KMS-11 (cell line): Measurements from ENCODE around the gene ACSM2A.
"Not testable (repeated sequence)": the region's sequence is repeated elsewhere in the genome, so short reads cannot be mapped to it uniquely, and the experiment has no call there.

ENCODE experiments used
- H2AFZ ChIP-seq: fragments of 200-600 bp; sonication (generic); 2 replicates; pipeline ENCODE4 v1.6.1; 2016; ENCODE audit warnings: antibody characterized with exemption, mixed run types, low read depth
- H3K27ac ChIP-seq: fragments of 200-600 bp; sonication (generic); 2 replicates; pipeline ENCODE4 v1.6.1; 2016; ENCODE audit warnings: mild to moderate bottlenecking, mixed run types
- H3K27me3 ChIP-seq: fragments of 200-600 bp; sonication (generic); 2 replicates; pipeline ENCODE4 v1.6.1; 2017; ENCODE audit warnings: mild to moderate bottlenecking, low read depth, mixed run types, moderate library complexity; ENCODE audit not compliant: insufficient read depth
- H3K36me3 ChIP-seq: fragments of 200-600 bp; sonication (generic); 2 replicates; pipeline ENCODE4 v1.6.1; 2017; ENCODE audit warnings: mild to moderate bottlenecking, mixed run types; ENCODE audit not compliant: insufficient read depth
- H3K4me1 ChIP-seq: fragments of 200-600 bp; sonication (generic); 2 replicates; pipeline ENCODE4 v1.6.1; 2016; ENCODE audit warnings: mild to moderate bottlenecking, low read depth, mixed run types; ENCODE audit not compliant: poor library complexity, severe bottlenecking
- H3K4me2 ChIP-seq: fragments of 200-600 bp; sonication (generic); 2 replicates; pipeline ENCODE4 v1.7.0; 2016; ENCODE audit warnings: mild to moderate bottlenecking, mixed run types
- H3K4me3 ChIP-seq: fragments of 200-600 bp; sonication (generic); IDR thresholded peaks from 2 replicates; pipeline ENCODE4 v1.6.1; 2017; ENCODE audit warnings: low read depth, low read length, mixed read lengths; ENCODE audit not compliant: insufficient read depth
- H3K79me2 ChIP-seq: fragments of 200-600 bp; sonication (generic); 2 replicates; pipeline ENCODE4 v1.6.1; 2016; ENCODE audit warnings: low read depth, mixed run types; ENCODE audit not compliant: insufficient read depth
- H3K9ac ChIP-seq: fragments of 200-600 bp; sonication (generic); 2 replicates; pipeline ENCODE4 v1.6.1; 2016; ENCODE audit warnings: mild to moderate bottlenecking, mixed run types
- H4K20me1 ChIP-seq: fragments of 200-600 bp; sonication (generic); 2 replicates; pipeline ENCODE4 v1.6.1; 2016; ENCODE audit warnings: mild to moderate bottlenecking, mixed run types; ENCODE audit not compliant: insufficient read depth
- CTCF ChIP-seq: fragments of 200-600 bp; sonication (generic); conservative IDR thresholded peaks from 2 replicates; pipeline ENCODE4 v1.6.1; 2017; ENCODE audit warnings: low read depth, mild to moderate bottlenecking, antibody characterized with exemption, low read length, moderate library complexity, mixed read lengths

The ACSM2A gene

GRCh38 chr16:20520103-20520502 is 68.8 kb downstream of the ACSM2A start:
- H3K4me2 ChIP-seq = no peak overlapping the region
- no peak for TF ChIP-seq CTCF
- H3K27me3 ChIP-seq = no peaks in the 10 kb centered on the region
- H3K4me1 ChIP-seq = no peaks in the 10 kb centered on the region
- H3K36me3 ChIP-seq = no peaks in the 10 kb centered on the region
- H2AFZ ChIP-seq = no peak overlapping the region
- no peak overlapping the region for H3K4me3 ChIP-seq
- H3K27ac ChIP-seq = no peak overlapping the region
- no peaks in the 10 kb centered on the region for H3K79me2 ChIP-seq
- H4K20me1 ChIP-seq = no peaks in the 10 kb centered on the region
- H3K9ac ChIP-seq = no peak overlapping the region

- not testable (repeated sequence) for H3K36me3 ChIP-seq, H3K27ac ChIP-seq
These were observed 80.5 kb downstream of the ACSM2A start for GRCh38 chr16:20531795-20532194.

GRCh38 chr16:20532284-20532792 is 81.0 kb downstream of the ACSM2A start:
- not testable (repeated sequence) for H3K4me3 ChIP-seq, H3K27me3 ChIP-seq, H3K4me1 ChIP-seq, H3K79me2 ChIP-seq, H4K20me1 ChIP-seq, H3K9ac ChIP-seq, H3K36me3 ChIP-seq, H2AFZ ChIP-seq, H3K4me2 ChIP-seq, H3K27ac ChIP-seq

More at GRCh38 chr16:20531795-20532194, 80.5 kb downstream of the ACSM2A start:
- not testable (repeated sequence) for H3K4me3 ChIP-seq, H3K9ac ChIP-seq, H4K20me1 ChIP-seq, H3K4me2 ChIP-seq, H2AFZ ChIP-seq, H3K4me1 ChIP-seq, H3K27me3 ChIP-seq, H3K79me2 ChIP-seq

- H3K27me3 ChIP-seq, H4K20me1 ChIP-seq: not testable (repeated sequence)
These were observed 85.3 kb downstream of the ACSM2A start for GRCh38 chr16:20536669-20537068.

More at GRCh38 chr16:20536669-20537068, 85.3 kb downstream of the ACSM2A start:
- H3K4me2 ChIP-seq, H2AFZ ChIP-seq, H3K4me3 ChIP-seq, H3K9ac ChIP-seq, H3K36me3 ChIP-seq, H3K4me1 ChIP-seq, H3K79me2 ChIP-seq, H3K27ac ChIP-seq: not testable (repeated sequence)
